Body of pancreas (tissue), 4 donors: ENCODE results near the gene WDR5. TPM values are rescaled to one million over a fixed set of nuclear protein-coding genes. Genes with fewer than 3 reads are reported as not detected.

ENCODE experiments used
- ATAC-seq: fragments of 150-250 bp; one replicate; pipeline ENCODE4 v1.9.1; 2016
- DNase-seq, 4 donors: peaks; one replicate each; pipeline ENCODE4 v3.0.0-alpha.2; 2019
- H3K27ac ChIP-seq, 4 donors: fragments of 200-600 bp; sonication (generic); 1 replicate in 3 of 4; 2 replicates in 1 of 4; pipeline versions ENCODE4 v1.5.1 to v1.6.1; 2016 to 2019; ENCODE audit warnings: mild to moderate bottlenecking in 1 of 4, mixed read lengths in 1 of 4, moderate library complexity in 1 of 4
- H3K27me3 ChIP-seq, 2 donors: fragments of 200-600 bp; sonication (generic); one replicate each; pipeline ENCODE4 v1.6.0; 2016; ENCODE audit warnings: mild to moderate bottlenecking in 1 of 2
- H3K36me3 ChIP-seq, 2 donors: fragments of 200-600 bp; sonication (generic); replicated peaks in 1 of 2; 2 replicates each; pipeline ENCODE4 v1.5.1; 2016; ENCODE audit warnings: low read depth in 2 of 2; ENCODE audit not compliant: insufficient read depth in 1 of 2
- H3K4me1 ChIP-seq: fragments of 200-600 bp; sonication (generic); one replicate; pipeline ENCODE4 v1.6.0; 2016
- H3K4me3 ChIP-seq, 2 donors: fragments of 200-600 bp; sonication (generic); 1 replicate in 1 of 2; 2 replicates in 1 of 2; pipeline ENCODE4 v1.5.1; 2016 to 2019
- H3K9me3 ChIP-seq, 3 donors: fragments of 200-600 bp; sonication (generic); 1 replicate in 2 of 3; 2 replicates in 1 of 3; pipeline ENCODE4 v1.5.1; 2016
- POLR2A ChIP-seq, 3 donors: fragments of 450-650 bp; IDR thresholded peaks; one replicate each; pipeline ENCODE4 v1.6.1; 2016; ENCODE audit warnings: antibody characterized with exemption in 3 of 3, mild to moderate bottlenecking in 2 of 3
- WGBS, 2 donors: methylation state at CpG; one replicate each; pipeline ENCODE4 v1.1.5; 2017; 5-methylcytosine and 5-hydroxymethylcytosine counted together
- intact Hi-C: fragments of 100-400 bp; cut with DNase I; formaldehyde crosslinking; loops from one replicate; pipeline ENCODE4 v1.15.1; 2023
- total RNA-seq, 2 donors: library from RNA; depleted of rRNA; stranded (reverse); fragments of >200 nt; gene quantifications; one replicate each; pipeline ENCODE4 v1.1.0, GENCODE V29; 2016
- TF ChIP-seq, protein P1 (sequence below), 7 experiments: fragments of 450-650 bp in 4 of 7; fragments of 200-600 bp in 3 of 7; sonication (generic) in 3 of 7; IDR thresholded peaks; one replicate each; pipeline ENCODE4 v1.5.1; 2016 to 2019; ENCODE audit warnings: antibody characterized with exemption in 7 of 7

WDR5 gene
- total RNA-seq, 2 donors from 2014 or later, result 12.5 to 19.1 TPM

DNA sequence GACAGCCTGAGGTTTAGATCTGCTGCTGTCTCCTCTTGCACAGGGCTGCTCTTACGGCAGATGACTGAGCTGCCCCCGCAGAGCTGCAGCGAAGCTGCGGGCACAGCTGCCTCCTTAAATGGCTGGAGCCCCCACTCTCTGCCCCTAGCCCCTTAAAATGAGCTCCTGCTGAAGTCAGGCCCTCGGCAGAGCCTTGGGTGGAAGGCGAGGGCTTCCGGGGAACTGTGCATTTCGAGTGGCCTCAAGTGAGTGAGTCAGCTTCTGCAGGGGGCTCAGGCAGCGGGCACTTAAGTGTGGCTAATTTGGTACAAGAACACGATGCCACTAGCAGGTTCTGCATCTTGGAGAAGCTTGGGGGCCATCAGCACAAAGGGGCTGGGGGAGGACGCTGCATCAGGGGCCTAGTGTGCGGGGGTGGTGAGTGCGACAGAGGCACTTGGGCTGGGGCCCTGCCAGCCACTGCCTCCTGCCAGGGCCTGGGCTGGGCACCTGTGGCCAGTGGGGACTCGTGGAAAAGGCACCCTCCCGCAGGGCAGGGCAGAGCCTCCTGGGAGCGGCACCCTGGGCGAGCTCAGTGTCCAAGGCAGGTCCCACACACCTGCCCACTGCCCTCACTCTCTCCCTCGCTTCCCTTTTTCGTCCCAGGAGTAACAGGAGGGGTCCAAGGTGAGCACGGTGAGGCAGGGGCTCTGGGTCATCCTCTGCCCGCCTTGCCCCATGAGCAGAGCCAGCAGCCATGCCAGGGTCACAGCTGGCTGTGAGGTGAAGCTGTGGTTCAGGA is 57.3 kb downstream of the WDR5 start:
- peak in 1 of 4 donors; percentile 2 for DNase-seq
- Histone ChIP-seq H3K27ac (no peak overlapping the region), H3K9me3 (no peaks in the 10 kb centered on the region), H3K36me3 (no peaks in the 10 kb centered on the region), H3K4me1 (peaks cover 10% of the 10 kb centered on the region), H3K4me3 (no peak overlapping the region), H3K27me3 (peaks cover 0 to 5% of the 10 kb centered on the region in 2 donors)
- intact Hi-C loops, result no loop called here
- 64 to 76% methylated on average over 14 to 16 of the region's 21 CpGs for WGBS, 2 donors
- TF ChIP-seq, protein P1, sequence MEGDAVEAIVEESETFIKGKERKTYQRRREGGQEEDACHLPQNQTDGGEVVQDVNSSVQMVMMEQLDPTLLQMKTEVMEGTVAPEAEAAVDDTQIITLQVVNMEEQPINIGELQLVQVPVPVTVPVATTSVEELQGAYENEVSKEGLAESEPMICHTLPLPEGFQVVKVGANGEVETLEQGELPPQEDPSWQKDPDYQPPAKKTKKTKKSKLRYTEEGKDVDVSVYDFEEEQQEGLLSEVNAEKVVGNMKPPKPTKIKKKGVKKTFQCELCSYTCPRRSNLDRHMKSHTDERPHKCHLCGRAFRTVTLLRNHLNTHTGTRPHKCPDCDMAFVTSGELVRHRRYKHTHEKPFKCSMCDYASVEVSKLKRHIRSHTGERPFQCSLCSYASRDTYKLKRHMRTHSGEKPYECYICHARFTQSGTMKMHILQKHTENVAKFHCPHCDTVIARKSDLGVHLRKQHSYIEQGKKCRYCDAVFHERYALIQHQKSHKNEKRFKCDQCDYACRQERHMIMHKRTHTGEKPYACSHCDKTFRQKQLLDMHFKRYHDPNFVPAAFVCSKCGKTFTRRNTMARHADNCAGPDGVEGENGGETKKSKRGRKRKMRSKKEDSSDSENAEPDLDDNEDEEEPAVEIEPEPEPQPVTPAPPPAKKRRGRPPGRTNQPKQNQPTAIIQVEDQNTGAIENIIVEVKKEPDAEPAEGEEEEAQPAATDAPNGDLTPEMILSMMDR (IDR thresholded peaks at IDR 0.05), result no peak
- no peak for TF ChIP-seq POLR2A (IDR thresholded peaks at IDR 0.05)
- no peak for ATAC-seq

DNA sequence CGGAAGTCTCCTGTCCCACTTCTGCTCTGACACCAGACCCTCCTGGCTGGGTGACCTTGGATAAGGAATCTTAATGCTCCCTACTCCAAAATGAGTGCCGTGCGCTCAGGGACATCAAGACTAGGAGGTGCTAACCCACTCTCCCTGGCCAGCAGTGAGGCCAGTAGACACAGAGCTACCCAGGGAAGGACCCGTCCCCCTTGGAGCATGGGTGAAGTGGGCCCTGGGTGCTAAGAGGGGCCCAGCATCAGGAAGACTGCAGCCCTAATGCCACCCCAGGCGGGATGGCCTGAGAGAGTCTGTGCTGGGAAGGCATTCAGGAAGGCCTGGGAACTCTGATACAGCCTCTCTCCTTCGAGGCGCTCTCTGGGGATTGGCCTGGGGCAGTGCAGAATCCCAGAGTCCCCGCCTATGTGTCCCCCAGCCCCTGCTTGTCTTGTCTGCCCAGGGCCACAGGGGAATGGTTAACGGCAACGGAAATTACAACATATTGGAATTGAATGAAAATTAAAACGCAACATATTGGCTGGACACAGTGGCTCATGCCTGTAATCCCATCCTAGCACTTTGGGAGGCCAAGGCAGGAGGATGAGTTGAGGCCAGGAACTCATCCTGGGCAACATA is 58.1 kb downstream of the WDR5 start:
- intact Hi-C loops, result no loop called here
- Histone ChIP-seq H3K27ac (no peak overlapping the region), H3K9me3 (no peaks in the 10 kb centered on the region), H3K27me3 (no peaks in the 10 kb centered on the region), H3K4me1 (peaks cover 1% of the 10 kb centered on the region), H3K36me3 (no peaks in the 10 kb centered on the region), H3K4me3 (no peak overlapping the region)
- ATAC-seq (no peak), DNase-seq (peak in 3 of 4 donors; percentile 0 to 5 (median 2))
- TF ChIP-seq POLR2A (IDR thresholded peaks at IDR 0.05), result no peak
- TF ChIP-seq, protein P1 (IDR thresholded peaks at IDR 0.05), result no peak
- WGBS, 2 donors, result 70 to 95% methylated on average over 6 to 9 of the region's 11 CpGs

DNA sequence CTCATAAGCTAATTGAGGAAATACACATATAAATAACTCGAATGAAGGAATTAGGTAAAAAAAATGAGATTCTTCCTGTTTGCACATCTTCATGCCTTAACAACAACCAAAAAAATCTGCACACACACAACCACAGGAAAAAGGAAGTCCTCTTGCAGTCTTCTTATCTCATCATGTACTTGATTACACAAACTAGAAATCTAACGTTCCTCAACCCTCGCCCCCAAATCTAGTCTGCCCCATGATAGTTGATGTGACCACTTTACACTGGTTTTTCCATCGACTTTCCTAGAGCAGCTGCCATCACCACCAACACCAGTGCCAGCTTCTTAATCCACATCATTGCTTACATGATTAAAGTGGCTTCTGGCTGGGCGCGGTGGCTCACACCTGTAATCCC is 59.7 kb downstream of the WDR5 start:
- WGBS, 2 donors, result 49 to 51% methylated on average over 6 of the region's 6 CpGs
- intact Hi-C loops, result no loop called here
- TF ChIP-seq, protein P1 (IDR thresholded peaks at IDR 0.05), result no peak
- TF ChIP-seq POLR2A (IDR thresholded peaks at IDR 0.05), result no peak
- DNase-seq, result no peak
- no peak overlapping the region for H3K27ac ChIP-seq
- H3K4me1 ChIP-seq, result no peaks in the 10 kb centered on the region
- ATAC-seq, result no peak
- no peaks in the 10 kb centered on the region for H3K27me3 ChIP-seq
- no peaks in the 10 kb centered on the region for H3K36me3 ChIP-seq
- H3K9me3 ChIP-seq, result no peaks in the 10 kb centered on the region
- H3K4me3 ChIP-seq, result no peak overlapping the region

DNA sequence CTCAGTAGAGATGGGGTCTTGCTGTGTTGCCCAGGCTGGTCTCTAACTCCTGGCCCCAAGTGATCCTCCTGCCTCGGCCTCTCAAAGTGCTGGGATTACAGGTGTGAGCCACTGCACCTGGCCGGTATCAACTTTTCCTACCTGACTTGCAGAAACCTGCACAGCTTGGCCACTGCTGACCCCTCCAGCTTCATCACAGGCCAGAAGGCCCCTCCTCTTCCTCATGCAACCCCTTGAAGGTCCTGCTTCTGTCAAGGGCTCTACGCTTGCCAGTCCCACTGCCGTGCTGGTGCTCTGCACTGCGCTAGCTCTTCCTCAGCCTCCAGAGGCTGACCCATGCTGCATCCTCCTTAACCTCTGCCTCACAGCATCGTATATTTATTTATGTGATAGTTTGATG is 61.0 kb downstream of the WDR5 start:
- Histone ChIP-seq H3K36me3 (no peaks in the 10 kb centered on the region), H3K27ac (no peak overlapping the region), H3K4me1 (no peaks in the 10 kb centered on the region), H3K27me3 (no peaks in the 10 kb centered on the region), H3K4me3 (no peak overlapping the region), H3K9me3 (no peaks in the 10 kb centered on the region)
- WGBS, 2 donors, result 77 to 80% methylated on average over 6 of the region's 6 CpGs
- DNase-seq (peak in 1 of 4 donors; percentile 0), ATAC-seq (no peak)
- TF ChIP-seq, protein P1 (IDR thresholded peaks at IDR 0.05), result no peak
- TF ChIP-seq POLR2A (IDR thresholded peaks at IDR 0.05), result no peak
- intact Hi-C loops, result no loop called here
